GM23338 (cell line): ENCODE results near the gene UNC5B. TPM values are rescaled to one million over a fixed set of nuclear protein-coding genes. Genes with fewer than 3 reads are reported as not detected.

Experiments used
- ATAC-seq: fragments of 200-7000 bp; cut with Tn5 transposase; 3 replicates; pipeline ENCODE4 v1.9.1; 2020
- DNase-seq: peaks from one replicate; pipeline ENCODE4 v3.0.0-alpha.2; 2015; ENCODE audit warnings: low spot score
- H2AFZ ChIP-seq: fragments of 200-600 bp; sonication (generic); 2 replicates; pipeline ENCODE4 v1.8.0; 2016; ENCODE audit warnings: antibody characterized with exemption, mild to moderate bottlenecking, moderate library complexity
- H3F3A ChIP-seq: fragments of 200-600 bp; sonication (generic); replicated peaks from 2 replicates; pipeline ENCODE4 v1.8.0; 2017; ENCODE audit warnings: antibody characterized with exemption, mixed run types, low read depth
- H3K27ac ChIP-seq: fragments of 200-600 bp; sonication (generic); 2 replicates; pipeline ENCODE4 v1.6.1; 2016; ENCODE audit warnings: low read depth
- H3K27me3 ChIP-seq: fragments of 200-600 bp; sonication (generic); 2 replicates; pipeline ENCODE4 v1.8.0; 2016; ENCODE audit warnings: mild to moderate bottlenecking, mixed run types, moderate library complexity; ENCODE audit not compliant: insufficient read depth
- H3K36me3 ChIP-seq: fragments of 200-600 bp; sonication (generic); 2 replicates; pipeline ENCODE4 v1.8.0; 2016; ENCODE audit warnings: mild to moderate bottlenecking; ENCODE audit not compliant: insufficient read depth
- H3K4me1 ChIP-seq: fragments of 200-600 bp; sonication (generic); 2 replicates; pipeline ENCODE4 v1.8.0; 2016; ENCODE audit warnings: mild to moderate bottlenecking, moderate library complexity; ENCODE audit not compliant: insufficient read depth
- H3K4me2 ChIP-seq: fragments of 200-600 bp; sonication (generic); 2 replicates; pipeline ENCODE4 v1.7.1; 2017; ENCODE audit warnings: mixed run types
- H3K4me3 ChIP-seq: fragments of 200-600 bp; sonication (generic); 2 replicates; pipeline ENCODE4 v1.6.1; 2016; ENCODE audit warnings: mixed run types
- H3K79me2 ChIP-seq: fragments of 200-600 bp; sonication (generic); replicated peaks from 2 replicates; pipeline ENCODE4 v1.8.0; 2017; ENCODE audit warnings: mild to moderate bottlenecking; ENCODE audit not compliant: insufficient read depth
- H3K9me2 ChIP-seq: fragments of 200-600 bp; sonication (generic); 2 replicates; pipeline ENCODE4 v1.8.0; 2017; ENCODE audit not compliant: insufficient read depth
- H4K20me1 ChIP-seq: fragments of 200-600 bp; sonication (generic); replicated peaks from 2 replicates; pipeline ENCODE4 v1.8.0; 2017; ENCODE audit warnings: mild to moderate bottlenecking; ENCODE audit not compliant: insufficient read depth
- H3K27ac Mint-ChIP-seq: 2 replicates; pipeline ENCODE4 v1.8.0; 2020; ENCODE audit warnings: inconsistent platforms, mild to moderate bottlenecking, moderate library complexity, mixed read lengths
- H3K27me3 Mint-ChIP-seq: 3 replicates; pipeline ENCODE4 v1.8.0; 2022; ENCODE audit warnings: low read depth, mild to moderate bottlenecking, moderate library complexity, mixed read lengths, inconsistent platforms; ENCODE audit not compliant: insufficient read depth, poor library complexity
- H3K36me3 Mint-ChIP-seq: 3 replicates; pipeline ENCODE4 v1.8.0; 2021; ENCODE audit warnings: low read depth, mild to moderate bottlenecking, inconsistent platforms, moderate library complexity, mixed read lengths
- H3K4me1 Mint-ChIP-seq: 3 replicates; pipeline ENCODE4 v1.8.0; 2020; ENCODE audit warnings: mild to moderate bottlenecking, inconsistent platforms, mixed read lengths
- H3K4me3 Mint-ChIP-seq: 3 replicates; pipeline ENCODE4 v1.8.0; 2021; ENCODE audit warnings: moderate library complexity, mild to moderate bottlenecking, inconsistent platforms, mixed read lengths
- H3K9me3 Mint-ChIP-seq: 3 replicates; pipeline ENCODE4 v1.8.0; 2020; ENCODE audit warnings: moderate library complexity, mild to moderate bottlenecking, inconsistent platforms, mixed read lengths
- CREB1 ChIP-seq: fragments of 250-450 bp; sonication (Bioruptor Pico); IDR thresholded peaks from 2 replicates; pipeline ENCODE4 v1.5.0; 2020; ENCODE audit warnings: low read depth, mild to moderate bottlenecking, moderate library complexity
- EZH2phosphoT487 ChIP-seq: fragments of 200-600 bp; sonication (generic); IDR thresholded peaks from one replicate; pipeline ENCODE4 v1.8.1; 2018; ENCODE audit warnings: antibody characterized with exemption; ENCODE audit not compliant: unreplicated experiment
- JUNB ChIP-seq: IDR thresholded peaks from one replicate; pipeline ENCODE4 v1.6.1; 2016; ENCODE audit warnings: antibody characterized with exemption; ENCODE audit not compliant: unreplicated experiment
- NANOG ChIP-seq: IDR thresholded peaks from 2 replicates; pipeline ENCODE4 v1.6.1; 2016; ENCODE audit warnings: antibody characterized with exemption, borderline replicate concordance
- STAT1 ChIP-seq: IDR thresholded peaks from one replicate; pipeline ENCODE4 v1.6.1; 2016; ENCODE audit warnings: antibody characterized with exemption; ENCODE audit not compliant: unreplicated experiment
- ZNF114 ChIP-seq: fragments of 250-450 bp; sonication (Bioruptor Pico); IDR thresholded peaks from 2 replicates; pipeline ENCODE4 v1.5.0; 2020; ENCODE audit warnings: mild to moderate bottlenecking, moderate library complexity
- ZNF331 ChIP-seq: fragments of 250-450 bp; sonication (Bioruptor Pico); IDR thresholded peaks from 2 replicates; pipeline ENCODE4 v1.5.0; 2020; ENCODE audit warnings: low read depth, mild to moderate bottlenecking, moderate library complexity
- polyA plus RNA-seq: library from polyadenylated mRNA; unstranded; fragments of >200 nt; fragmentation: Nextera tagmentation; extraction: Ambion mirVana; gene quantifications from 2 replicates; pipeline ENCODE4 v1.2.1, GENCODE V29; 2016
- total RNA-seq: library from RNA; depleted of rRNA; stranded (reverse); fragments of >200 nt; shearing (Covaris generic); gene quantifications from 2 replicates; pipeline ENCODE4 v1.2.3, GENCODE V29; 2014
- TF ChIP-seq, protein P1 (sequence below): fragments of 250-450 bp; sonication (Bioruptor Pico); IDR thresholded peaks from 2 replicates; pipeline ENCODE4 v1.5.0; 2020; ENCODE audit warnings: mild to moderate bottlenecking, moderate library complexity
- TF ChIP-seq, protein P2 (sequence below): IDR thresholded peaks from 2 replicates; pipeline ENCODE4 v1.6.1; 2016; ENCODE audit warnings: antibody characterized with exemption
- TF ChIP-seq, protein P3 (sequence below): IDR thresholded peaks from one replicate; pipeline ENCODE4 v1.6.1; 2018; ENCODE audit warnings: antibody characterized with exemption; ENCODE audit not compliant: unreplicated experiment

UNC5B gene
- total and polyA plus RNA-seq, 2 experiments from 2014 or later: 8.0 to 31.2 TPM

DNA sequence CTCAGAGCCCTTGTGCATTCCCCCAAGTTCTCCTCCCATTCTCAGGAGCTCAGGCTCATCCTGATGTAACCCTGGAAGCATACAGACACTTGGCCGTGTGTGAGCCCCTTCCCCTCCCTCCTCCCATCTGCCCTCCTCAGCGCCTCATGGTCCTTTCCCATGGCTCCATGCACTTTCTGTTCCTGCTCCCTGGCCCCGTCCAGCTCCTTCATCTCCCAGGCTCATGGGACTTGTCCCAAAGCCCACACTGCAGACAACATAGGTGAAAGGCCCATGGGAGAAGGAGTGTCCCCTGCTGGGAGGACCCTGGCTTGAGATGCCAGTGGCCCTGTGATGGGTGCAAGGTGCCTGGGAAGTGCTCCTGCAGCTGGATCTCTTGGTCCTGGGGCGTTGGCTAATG, 82.5 kb downstream of the UNC5B start (continued):
- TF ChIP-seq, protein P1, sequence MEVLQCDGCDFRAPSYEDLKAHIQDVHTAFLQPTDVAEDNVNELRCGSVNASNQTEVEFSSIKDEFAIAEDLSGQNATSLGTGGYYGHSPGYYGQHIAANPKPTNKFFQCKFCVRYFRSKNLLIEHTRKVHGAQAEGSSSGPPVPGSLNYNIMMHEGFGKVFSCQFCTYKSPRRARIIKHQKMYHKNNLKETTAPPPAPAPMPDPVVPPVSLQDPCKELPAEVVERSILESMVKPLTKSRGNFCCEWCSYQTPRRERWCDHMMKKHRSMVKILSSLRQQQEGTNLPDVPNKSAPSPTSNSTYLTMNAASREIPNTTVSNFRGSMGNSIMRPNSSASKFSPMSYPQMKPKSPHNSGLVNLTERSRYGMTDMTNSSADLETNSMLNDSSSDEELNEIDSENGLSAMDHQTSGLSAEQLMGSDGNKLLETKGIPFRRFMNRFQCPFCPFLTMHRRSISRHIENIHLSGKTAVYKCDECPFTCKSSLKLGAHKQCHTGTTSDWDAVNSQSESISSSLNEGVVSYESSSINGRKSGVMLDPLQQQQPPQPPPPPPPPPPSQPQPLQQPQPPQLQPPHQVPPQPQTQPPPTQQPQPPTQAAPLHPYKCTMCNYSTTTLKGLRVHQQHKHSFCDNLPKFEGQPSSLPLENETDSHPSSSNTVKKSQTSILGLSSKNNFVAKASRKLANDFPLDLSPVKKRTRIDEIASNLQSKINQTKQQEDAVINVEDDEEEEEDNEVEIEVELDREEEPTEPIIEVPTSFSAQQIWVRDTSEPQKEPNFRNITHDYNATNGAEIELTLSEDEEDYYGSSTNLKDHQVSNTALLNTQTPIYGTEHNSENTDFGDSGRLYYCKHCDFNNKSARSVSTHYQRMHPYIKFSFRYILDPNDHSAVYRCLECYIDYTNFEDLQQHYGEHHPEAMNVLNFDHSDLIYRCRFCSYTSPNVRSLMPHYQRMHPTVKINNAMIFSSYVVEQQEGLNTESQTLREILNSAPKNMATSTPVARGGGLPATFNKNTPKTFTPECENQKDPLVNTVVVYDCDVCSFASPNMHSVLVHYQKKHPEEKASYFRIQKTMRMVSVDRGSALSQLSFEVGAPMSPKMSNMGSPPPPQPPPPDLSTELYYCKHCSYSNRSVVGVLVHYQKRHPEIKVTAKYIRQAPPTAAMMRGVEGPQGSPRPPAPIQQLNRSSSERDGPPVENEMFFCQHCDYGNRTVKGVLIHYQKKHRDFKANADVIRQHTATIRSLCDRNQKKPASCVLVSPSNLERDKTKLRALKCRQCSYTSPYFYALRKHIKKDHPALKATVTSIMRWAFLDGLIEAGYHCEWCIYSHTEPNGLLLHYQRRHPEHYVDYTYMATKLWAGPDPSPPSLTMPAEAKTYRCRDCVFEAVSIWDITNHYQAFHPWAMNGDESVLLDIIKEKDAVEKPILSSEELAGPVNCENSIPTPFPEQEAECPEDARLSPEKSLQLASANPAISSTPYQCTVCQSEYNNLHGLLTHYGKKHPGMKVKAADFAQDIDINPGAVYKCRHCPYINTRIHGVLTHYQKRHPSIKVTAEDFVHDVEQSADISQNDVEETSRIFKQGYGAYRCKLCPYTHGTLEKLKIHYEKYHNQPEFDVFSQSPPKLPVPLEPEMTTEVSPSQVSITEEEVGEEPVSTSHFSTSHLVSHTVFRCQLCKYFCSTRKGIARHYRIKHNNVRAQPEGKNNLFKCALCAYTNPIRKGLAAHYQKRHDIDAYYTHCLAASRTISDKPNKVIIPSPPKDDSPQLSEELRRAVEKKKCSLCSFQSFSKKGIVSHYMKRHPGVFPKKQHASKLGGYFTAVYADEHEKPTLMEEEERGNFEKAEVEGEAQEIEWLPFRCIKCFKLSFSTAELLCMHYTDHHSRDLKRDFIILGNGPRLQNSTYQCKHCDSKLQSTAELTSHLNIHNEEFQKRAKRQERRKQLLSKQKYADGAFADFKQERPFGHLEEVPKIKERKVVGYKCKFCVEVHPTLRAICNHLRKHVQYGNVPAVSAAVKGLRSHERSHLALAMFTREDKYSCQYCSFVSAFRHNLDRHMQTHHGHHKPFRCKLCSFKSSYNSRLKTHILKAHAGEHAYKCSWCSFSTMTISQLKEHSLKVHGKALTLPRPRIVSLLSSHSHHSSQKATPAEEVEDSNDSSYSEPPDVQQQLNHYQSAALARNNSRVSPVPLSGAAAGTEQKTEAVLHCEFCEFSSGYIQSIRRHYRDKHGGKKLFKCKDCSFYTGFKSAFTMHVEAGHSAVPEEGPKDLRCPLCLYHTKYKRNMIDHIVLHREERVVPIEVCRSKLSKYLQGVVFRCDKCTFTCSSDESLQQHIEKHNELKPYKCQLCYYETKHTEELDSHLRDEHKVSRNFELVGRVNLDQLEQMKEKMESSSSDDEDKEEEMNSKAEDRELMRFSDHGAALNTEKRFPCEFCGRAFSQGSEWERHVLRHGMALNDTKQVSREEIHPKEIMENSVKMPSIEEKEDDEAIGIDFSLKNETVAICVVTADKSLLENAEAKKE (CRISPR knock-in tag): no peak
- no peak for TF ChIP-seq NANOG
- TF ChIP-seq, protein P2, sequence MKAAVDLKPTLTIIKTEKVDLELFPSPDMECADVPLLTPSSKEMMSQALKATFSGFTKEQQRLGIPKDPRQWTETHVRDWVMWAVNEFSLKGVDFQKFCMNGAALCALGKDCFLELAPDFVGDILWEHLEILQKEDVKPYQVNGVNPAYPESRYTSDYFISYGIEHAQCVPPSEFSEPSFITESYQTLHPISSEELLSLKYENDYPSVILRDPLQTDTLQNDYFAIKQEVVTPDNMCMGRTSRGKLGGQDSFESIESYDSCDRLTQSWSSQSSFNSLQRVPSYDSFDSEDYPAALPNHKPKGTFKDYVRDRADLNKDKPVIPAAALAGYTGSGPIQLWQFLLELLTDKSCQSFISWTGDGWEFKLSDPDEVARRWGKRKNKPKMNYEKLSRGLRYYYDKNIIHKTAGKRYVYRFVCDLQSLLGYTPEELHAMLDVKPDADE: no peak
- no peak for TF ChIP-seq EZH2phosphoT487
- no peak for TF ChIP-seq JUNB
- TF ChIP-seq ZNF331: no peak
- no peak for TF ChIP-seq ZNF114 (CRISPR knock-in tag)
- TF ChIP-seq CREB1 (CRISPR knock-in tag): no peak

DNA sequence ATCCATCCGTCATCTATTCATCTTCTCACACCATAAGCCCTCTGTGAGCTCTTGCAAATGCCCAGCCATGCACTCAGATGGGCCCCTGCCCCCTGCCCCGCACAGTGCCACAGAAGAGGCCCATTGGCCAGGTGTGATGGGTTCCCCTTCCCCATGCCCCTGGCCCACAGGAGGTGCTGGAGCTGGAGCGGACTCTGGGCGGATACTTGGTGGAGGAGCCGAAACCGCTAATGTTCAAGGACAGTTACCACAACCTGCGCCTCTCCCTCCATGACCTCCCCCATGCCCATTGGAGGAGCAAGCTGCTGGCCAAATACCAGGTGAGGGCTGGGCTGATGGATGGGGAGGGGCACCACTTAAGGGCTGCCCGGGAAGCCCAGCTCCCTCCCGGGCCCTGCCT, 83.3 kb downstream of the UNC5B start:
- Histone ChIP-seq H3K79me2 (no peaks in the 10 kb centered on the region), H3K9me2 (no peaks in the 10 kb centered on the region), H3F3A (no peaks in the 10 kb centered on the region), H2AFZ (no peak overlapping the region), H3K4me3 (no peak overlapping the region), H4K20me1 (peaks cover 4% of the 10 kb centered on the region; the same call in 1 of the 2 replicates), H3K27ac (no peak overlapping the region), H3K4me1 (no peaks in the 10 kb centered on the region), H3K4me2 (no peak overlapping the region), H3K27me3 (no peaks in the 10 kb centered on the region), H3K36me3 (no peaks in the 10 kb centered on the region; the same call in 1 of the 2 replicates)
- Mint-ChIP-seq H3K27ac (no peak overlapping the region), H3K36me3 (peaks cover 48% of the 10 kb centered on the region), H3K4me3 (no peak overlapping the region), H3K27me3 (no peaks in the 10 kb centered on the region), H3K9me3 (no peaks in the 10 kb centered on the region), H3K4me1 (no peaks in the 10 kb centered on the region)
- DNase-seq (no peak), ATAC-seq (no peak)
- no peak for TF ChIP-seq STAT1
- TF ChIP-seq, protein P3, sequence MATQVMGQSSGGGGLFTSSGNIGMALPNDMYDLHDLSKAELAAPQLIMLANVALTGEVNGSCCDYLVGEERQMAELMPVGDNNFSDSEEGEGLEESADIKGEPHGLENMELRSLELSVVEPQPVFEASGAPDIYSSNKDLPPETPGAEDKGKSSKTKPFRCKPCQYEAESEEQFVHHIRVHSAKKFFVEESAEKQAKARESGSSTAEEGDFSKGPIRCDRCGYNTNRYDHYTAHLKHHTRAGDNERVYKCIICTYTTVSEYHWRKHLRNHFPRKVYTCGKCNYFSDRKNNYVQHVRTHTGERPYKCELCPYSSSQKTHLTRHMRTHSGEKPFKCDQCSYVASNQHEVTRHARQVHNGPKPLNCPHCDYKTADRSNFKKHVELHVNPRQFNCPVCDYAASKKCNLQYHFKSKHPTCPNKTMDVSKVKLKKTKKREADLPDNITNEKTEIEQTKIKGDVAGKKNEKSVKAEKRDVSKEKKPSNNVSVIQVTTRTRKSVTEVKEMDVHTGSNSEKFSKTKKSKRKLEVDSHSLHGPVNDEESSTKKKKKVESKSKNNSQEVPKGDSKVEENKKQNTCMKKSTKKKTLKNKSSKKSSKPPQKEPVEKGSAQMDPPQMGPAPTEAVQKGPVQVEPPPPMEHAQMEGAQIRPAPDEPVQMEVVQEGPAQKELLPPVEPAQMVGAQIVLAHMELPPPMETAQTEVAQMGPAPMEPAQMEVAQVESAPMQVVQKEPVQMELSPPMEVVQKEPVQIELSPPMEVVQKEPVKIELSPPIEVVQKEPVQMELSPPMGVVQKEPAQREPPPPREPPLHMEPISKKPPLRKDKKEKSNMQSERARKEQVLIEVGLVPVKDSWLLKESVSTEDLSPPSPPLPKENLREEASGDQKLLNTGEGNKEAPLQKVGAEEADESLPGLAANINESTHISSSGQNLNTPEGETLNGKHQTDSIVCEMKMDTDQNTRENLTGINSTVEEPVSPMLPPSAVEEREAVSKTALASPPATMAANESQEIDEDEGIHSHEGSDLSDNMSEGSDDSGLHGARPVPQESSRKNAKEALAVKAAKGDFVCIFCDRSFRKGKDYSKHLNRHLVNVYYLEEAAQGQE: no peak
- TF ChIP-seq NANOG: no peak
- no peak for TF ChIP-seq ZNF114 (CRISPR knock-in tag)
